HepG2 (cell line): ENCODE measurements around the gene SH3BP5. TPM values are rescaled to one million over a fixed set of nuclear protein-coding genes. Genes with fewer than 3 reads are reported as not detected.

Experiments used
- ESRRA ChIP-seq: sonication (generic); formaldehyde crosslinking; IDR thresholded peaks from 2 replicates; pipeline ENCODE4 v1.5.1; 2020; ENCODE audit warnings: mild to moderate bottlenecking, low read depth, missing genetic modification reagents
- EZH2 ChIP-seq: conservative IDR thresholded peaks from 2 replicates; pipeline ENCODE4 v1.6.1; 2012; ENCODE audit warnings: mild to moderate bottlenecking, low read depth, low read length, moderate library complexity
- FOSL2 ChIP-seq: sonication (generic); formaldehyde crosslinking; IDR thresholded peaks from 2 replicates; pipeline ENCODE4 v1.4.0; 2020; ENCODE audit warnings: missing genetic modification reagents
- GLMP ChIP-seq: sonication (generic); formaldehyde crosslinking; IDR thresholded peaks from 2 replicates; pipeline ENCODE4 v1.9.0; 2021; ENCODE audit warnings: missing genetic modification reagents, mild to moderate bottlenecking, borderline replicate concordance
- HES4 ChIP-seq: sonication (generic); formaldehyde crosslinking; IDR thresholded peaks from 2 replicates; pipeline ENCODE4 v1.9.0; 2021; ENCODE audit warnings: mild to moderate bottlenecking, missing genetic modification reagents, borderline replicate concordance
- KDM5B ChIP-seq: sonication (generic); formaldehyde crosslinking; IDR thresholded peaks from 2 replicates; pipeline ENCODE4 v1.4.0; 2020; ENCODE audit warnings: missing genetic modification reagents, mild to moderate bottlenecking, borderline replicate concordance
- MAFF ChIP-seq: IDR thresholded peaks from 2 replicates; pipeline ENCODE4 v1.6.1; 2011; ENCODE audit warnings: low read depth, low read length, improper control_type of control experiment
- MIER2 ChIP-seq: IDR thresholded peaks from 2 replicates; pipeline ENCODE4 v1.6.1; 2016; ENCODE audit warnings: missing biosample characterization, missing genetic modification reagents
- PCBP1 ChIP-seq: fragments of 200-400 bp; formaldehyde crosslinking; IDR thresholded peaks from 2 replicates; pipeline ENCODE4 v1.6.1; 2017; ENCODE audit warnings: mild to moderate bottlenecking, low read depth, low read length, borderline replicate concordance
- RAD21 ChIP-seq: fragments of 450-650 bp; formaldehyde crosslinking; IDR thresholded peaks from 2 replicates; pipeline ENCODE4 v1.5.0; 2020; ENCODE audit warnings: mild to moderate bottlenecking
- TAF1 ChIP-seq: sonication (generic); formaldehyde crosslinking; IDR thresholded peaks from 2 replicates; pipeline ENCODE4 v1.4.0; 2020; ENCODE audit warnings: missing genetic modification reagents
- TOPORS ChIP-seq: sonication (generic); formaldehyde crosslinking; IDR thresholded peaks from 2 replicates; pipeline ENCODE4 v1.8.0; 2023; ENCODE audit warnings: mild to moderate bottlenecking, missing genetic modification reagents
- ZBTB1 ChIP-seq: sonication (generic); formaldehyde crosslinking; IDR thresholded peaks from 2 replicates; pipeline ENCODE4 v1.4.0; 2020; ENCODE audit warnings: missing genetic modification reagents, borderline replicate concordance
- ZBTB3 ChIP-seq: sonication (generic); formaldehyde crosslinking; IDR thresholded peaks from 2 replicates; pipeline ENCODE4 v1.4.0; 2020; ENCODE audit warnings: low read depth, mild to moderate bottlenecking, moderate library complexity, missing genetic modification reagents, borderline replicate concordance
- ZBTB38 ChIP-seq: sonication (generic); formaldehyde crosslinking; IDR thresholded peaks from 2 replicates; pipeline ENCODE4 v1.5.1; 2020; ENCODE audit warnings: mild to moderate bottlenecking, missing genetic modification reagents
- ZBTB43 ChIP-seq: sonication (generic); formaldehyde crosslinking; conservative IDR thresholded peaks from 2 replicates; pipeline ENCODE4 v1.4.0; 2020; ENCODE audit warnings: missing genetic modification reagents
- ZIK1 ChIP-seq: sonication (generic); formaldehyde crosslinking; IDR thresholded peaks from 2 replicates; pipeline ENCODE4 v1.5.0; 2020; ENCODE audit warnings: mild to moderate bottlenecking, low read depth, missing genetic modification reagents, borderline replicate concordance
- ZKSCAN1 ChIP-seq: fragments of 150-350 bp; IDR thresholded peaks from 2 replicates; pipeline ENCODE4 v1.6.1; 2014; ENCODE audit warnings: low read length
- ZNF136 ChIP-seq: sonication (generic); formaldehyde crosslinking; IDR thresholded peaks from 2 replicates; pipeline ENCODE4 v1.8.1; 2022; ENCODE audit warnings: low read depth, mild to moderate bottlenecking, moderate library complexity, missing genetic modification reagents
- ZNF17 ChIP-seq: sonication (generic); formaldehyde crosslinking; IDR thresholded peaks from 2 replicates; pipeline ENCODE4 v1.5.0; 2020; ENCODE audit warnings: mild to moderate bottlenecking, missing genetic modification reagents
- ZNF772 ChIP-seq: sonication (generic); formaldehyde crosslinking; IDR thresholded peaks from 2 replicates; pipeline ENCODE4 v1.5.0; 2020; ENCODE audit warnings: mild to moderate bottlenecking, missing genetic modification reagents
- polyA plus RNA-seq, 8 experiments: library from polyadenylated mRNA; depleted of rRNA in 3 of 8; stranded (reverse) in 7 of 8; unstranded in 1 of 8; fragments of >200 nt; fragmentation: Illumina TruSeq in 4 of 8; extraction: Trizol in 4 of 8; gene quantifications; 2 replicates each; pipeline versions ENCODE4 v1.2.1 to v1.2.3, GENCODE V29; 2011 to 2016; ENCODE audit warnings: low read depth in 4 of 8, missing spikeins in 1 of 8, mixed read lengths in 1 of 8; ENCODE audit not compliant: insufficient read depth in 1 of 8
- total RNA-seq, 5 experiments: library from RNA; depleted of rRNA; stranded (reverse); fragments of >200 nt; fragmentation: Illumina TruSeq; extraction: Trizol; gene quantifications; 2 replicates each; pipeline ENCODE4 v1.2.3, GENCODE V29; 2016; ENCODE audit warnings: low read depth in 1 of 5
- TF ChIP-seq, protein P1 (sequence below): sonication (generic); formaldehyde crosslinking; IDR thresholded peaks from 2 replicates; pipeline ENCODE4 v1.5.1; 2020; ENCODE audit warnings: mild to moderate bottlenecking, missing genetic modification reagents, moderate library complexity
- TF ChIP-seq, protein P2 (sequence below): sonication (generic); formaldehyde crosslinking; IDR thresholded peaks from 2 replicates; pipeline ENCODE4 v1.4.0; 2020; ENCODE audit warnings: missing genetic modification reagents

The SH3BP5 gene
- total and polyA plus RNA-seq, 2 of the 13 experiments (the other 11 are each of a cell fraction or from before 2014, with no cell fraction given), result 0.09 to 0.16 TPM

DNA sequence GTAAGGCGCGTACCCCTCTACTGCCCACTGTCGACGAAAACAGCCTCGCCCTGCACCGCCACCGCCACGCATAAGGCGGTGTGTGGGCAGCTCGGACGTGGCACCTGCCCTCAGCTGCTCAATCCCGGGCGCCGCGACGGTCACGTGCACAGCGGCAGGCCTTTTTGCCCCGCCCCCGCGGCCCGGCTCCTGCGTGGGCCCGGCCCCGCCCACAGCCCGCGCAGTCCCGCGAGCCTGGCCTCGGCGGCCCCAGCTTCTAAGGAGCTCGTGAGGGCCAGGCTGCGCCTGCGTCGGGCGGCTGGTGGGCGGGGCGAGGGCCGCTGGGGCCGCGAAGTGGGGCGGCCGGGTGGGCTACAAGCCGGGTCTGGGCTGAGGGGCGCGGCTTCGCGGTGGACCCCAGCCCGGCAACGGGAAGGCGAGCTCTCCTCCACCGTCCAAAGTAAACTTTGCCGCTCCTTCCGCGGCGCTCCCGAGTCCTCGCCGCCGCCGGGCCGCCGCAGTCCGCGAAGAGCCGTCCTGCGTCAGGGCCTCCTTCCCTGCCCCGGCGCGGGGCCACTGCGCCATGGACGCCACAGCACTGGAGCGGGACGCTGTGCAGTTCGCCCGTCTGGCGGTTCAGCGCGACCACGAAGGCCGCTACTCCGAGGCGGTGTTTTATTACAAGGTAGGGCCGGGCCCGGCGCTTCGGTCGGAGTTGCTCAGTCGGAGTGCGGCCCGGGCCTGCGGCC lies 126.3 kb downstream of the SH3BP5 start, which contains the start of gene CAPN7 (continued):
- TF ChIP-seq HES4 (CRISPR knock-in tag) (0 out of 2 replicates have a peak, but pooled peaks have one; percentile 58), KDM5B (CRISPR knock-in tag) (peak; percentile 97), ZNF17 (CRISPR knock-in tag) (no peak), MIER2 (CRISPR knock-in tag) (0 out of 2 replicates have a peak, but pooled peaks have one; percentile 32), ZNF772 (CRISPR knock-in tag) (peak; percentile 71), ZBTB3 (CRISPR knock-in tag) (peak; percentile 65; the same call in 1 of the 2 replicates), ZBTB43 (CRISPR knock-in tag) (peak; percentile 20; the same call in 1 of the 2 replicates), GLMP (CRISPR knock-in tag) (no peak), ESRRA (CRISPR knock-in tag) (peak; percentile 44; the same call in 1 of the 2 replicates), RAD21 (peak; percentile 23), FOSL2 (CRISPR knock-in tag) (peak; percentile 51), TAF1 (CRISPR knock-in tag) (peak; percentile 84), TOPORS (peak; percentile 66; the same call in 1 of the 2 replicates), ZKSCAN1 (no peak), MAFF (no peak), ZBTB1 (CRISPR knock-in tag) (no peak), ZNF136 (CRISPR knock-in tag) (no peak), ZIK1 (CRISPR knock-in tag) (peak; percentile 68), PCBP1 (no peak), EZH2 (no peak), ZBTB38 (CRISPR knock-in tag) (no peak; the same call in 1 of the 2 replicates)
- TF ChIP-seq, protein P1, sequence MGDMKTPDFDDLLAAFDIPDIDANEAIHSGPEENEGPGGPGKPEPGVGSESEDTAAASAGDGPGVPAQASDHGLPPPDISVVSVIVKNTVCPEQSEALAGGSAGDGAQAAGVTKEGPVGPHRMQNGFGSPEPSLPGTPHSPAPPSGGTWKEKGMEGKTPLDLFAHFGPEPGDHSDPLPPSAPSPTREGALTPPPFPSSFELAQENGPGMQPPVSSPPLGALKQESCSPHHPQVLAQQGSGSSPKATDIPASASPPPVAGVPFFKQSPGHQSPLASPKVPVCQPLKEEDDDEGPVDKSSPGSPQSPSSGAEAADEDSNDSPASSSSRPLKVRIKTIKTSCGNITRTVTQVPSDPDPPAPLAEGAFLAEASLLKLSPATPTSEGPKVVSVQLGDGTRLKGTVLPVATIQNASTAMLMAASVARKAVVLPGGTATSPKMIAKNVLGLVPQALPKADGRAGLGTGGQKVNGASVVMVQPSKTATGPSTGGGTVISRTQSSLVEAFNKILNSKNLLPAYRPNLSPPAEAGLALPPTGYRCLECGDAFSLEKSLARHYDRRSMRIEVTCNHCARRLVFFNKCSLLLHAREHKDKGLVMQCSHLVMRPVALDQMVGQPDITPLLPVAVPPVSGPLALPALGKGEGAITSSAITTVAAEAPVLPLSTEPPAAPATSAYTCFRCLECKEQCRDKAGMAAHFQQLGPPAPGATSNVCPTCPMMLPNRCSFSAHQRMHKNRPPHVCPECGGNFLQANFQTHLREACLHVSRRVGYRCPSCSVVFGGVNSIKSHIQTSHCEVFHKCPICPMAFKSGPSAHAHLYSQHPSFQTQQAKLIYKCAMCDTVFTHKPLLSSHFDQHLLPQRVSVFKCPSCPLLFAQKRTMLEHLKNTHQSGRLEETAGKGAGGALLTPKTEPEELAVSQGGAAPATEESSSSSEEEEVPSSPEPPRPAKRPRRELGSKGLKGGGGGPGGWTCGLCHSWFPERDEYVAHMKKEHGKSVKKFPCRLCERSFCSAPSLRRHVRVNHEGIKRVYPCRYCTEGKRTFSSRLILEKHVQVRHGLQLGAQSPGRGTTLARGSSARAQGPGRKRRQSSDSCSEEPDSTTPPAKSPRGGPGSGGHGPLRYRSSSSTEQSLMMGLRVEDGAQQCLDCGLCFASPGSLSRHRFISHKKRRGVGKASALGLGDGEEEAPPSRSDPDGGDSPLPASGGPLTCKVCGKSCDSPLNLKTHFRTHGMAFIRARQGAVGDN (CRISPR knock-in tag), result peak; percentile 94
- TF ChIP-seq, protein P2, sequence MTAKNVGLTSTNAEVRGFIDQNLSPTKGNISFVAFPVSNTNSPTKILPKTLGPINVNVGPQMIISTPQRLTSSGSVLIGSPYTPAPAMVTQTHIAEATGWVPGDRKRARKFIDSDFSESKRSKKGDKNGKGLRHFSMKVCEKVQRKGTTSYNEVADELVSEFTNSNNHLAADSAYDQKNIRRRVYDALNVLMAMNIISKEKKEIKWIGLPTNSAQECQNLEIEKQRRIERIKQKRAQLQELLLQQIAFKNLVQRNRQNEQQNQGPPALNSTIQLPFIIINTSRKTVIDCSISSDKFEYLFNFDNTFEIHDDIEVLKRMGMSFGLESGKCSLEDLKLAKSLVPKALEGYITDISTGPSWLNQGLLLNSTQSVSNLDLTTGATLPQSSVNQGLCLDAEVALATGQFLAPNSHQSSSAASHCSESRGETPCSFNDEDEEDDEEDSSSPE (CRISPR knock-in tag), result peak; percentile 53
